BE2C (cell line): ENCODE measurements around the gene ZNRF3.

Experiments
- DNase-seq: peaks from one replicate; pipeline ENCODE4 v3.0.0-alpha.2; 2020
- H3K27me3 ChIP-seq: fragments of 250-450 bp; sonication (Bioruptor Pico); 2 replicates; pipeline ENCODE4 v1.5.1; 2020; ENCODE audit warnings: mild to moderate bottlenecking
- H3K36me3 ChIP-seq: fragments of 250-450 bp; sonication (Bioruptor Pico); 2 replicates; pipeline ENCODE4 v1.5.1; 2020; ENCODE audit warnings: mild to moderate bottlenecking
- H3K4me1 ChIP-seq: fragments of 250-450 bp; sonication (Bioruptor Pico); 2 replicates; pipeline ENCODE4 v1.5.1; 2020
- H3K4me3 ChIP-seq: 2 replicates; pipeline ENCODE4 v1.5.1; 2011; ENCODE audit warnings: low read depth, low read length
- H3K9me3 ChIP-seq: fragments of 250-450 bp; sonication (Bioruptor Pico); 2 replicates; pipeline ENCODE4 v1.5.1; 2020
- TF ChIP-seq, protein P1 (sequence below): IDR thresholded peaks from 2 replicates; pipeline ENCODE4 v1.5.1; 2012; ENCODE audit warnings: mild to moderate bottlenecking, low read depth, low read length

ZNRF3 gene

DNA sequence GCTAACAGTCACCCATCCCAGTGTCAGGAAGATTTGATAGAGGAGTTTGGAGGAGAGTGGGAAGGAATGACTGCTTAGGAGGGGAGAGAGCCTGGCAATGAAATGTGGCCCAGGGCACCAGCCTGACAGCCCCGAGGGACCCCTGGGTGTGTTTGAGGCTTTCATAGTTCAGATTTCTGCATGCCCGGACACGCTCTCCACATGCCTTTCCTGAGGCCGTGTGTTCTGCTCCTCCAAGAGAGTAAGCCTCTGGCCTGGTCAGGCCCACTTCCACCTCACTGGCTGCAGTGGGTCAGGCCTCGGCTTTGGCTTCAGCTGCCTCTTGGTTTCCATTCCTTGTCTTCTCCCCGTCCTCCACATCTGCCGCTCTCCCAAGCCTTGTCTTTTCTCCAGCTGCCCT, 99.8 kb downstream of the ZNRF3 start:
- Histone ChIP-seq H3K27me3 (no peaks in the 10 kb centered on the region), H3K4me1 (peaks cover 6% of the 10 kb centered on the region)
- peak; percentile 18 for DNase-seq

DNA sequence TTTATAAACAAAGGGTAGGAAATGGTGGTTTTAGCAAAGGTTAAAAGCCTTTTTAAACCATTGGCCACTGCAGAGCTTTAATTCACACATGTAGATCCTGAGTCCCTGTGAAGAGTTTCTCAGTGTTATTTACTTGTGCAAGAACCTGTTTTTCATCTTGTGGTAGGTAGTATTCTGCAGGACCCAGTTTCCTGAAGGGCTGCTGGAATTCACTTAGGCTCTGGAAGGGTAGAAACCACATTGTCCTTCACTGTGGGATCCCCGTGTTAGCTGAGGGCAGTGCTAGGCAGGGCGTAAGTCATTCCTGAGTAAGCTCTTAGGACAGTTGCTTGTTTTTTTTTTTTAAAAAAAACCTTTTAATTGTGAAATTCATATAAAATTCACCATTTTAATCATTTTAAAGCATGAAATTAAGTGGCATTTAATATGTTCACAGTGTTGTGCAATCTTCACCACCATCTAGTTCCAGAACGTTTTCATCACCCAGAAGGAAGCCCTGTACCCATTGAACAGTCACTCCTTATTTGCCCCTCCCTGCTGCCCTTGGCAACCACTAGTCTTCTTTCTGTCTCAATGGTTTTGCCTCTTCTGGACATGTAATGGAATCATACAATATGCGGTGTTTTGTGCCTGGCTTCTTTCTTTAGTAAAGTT, 100.5 kb downstream of the ZNRF3 start:
- Histone ChIP-seq H3K4me1 (peaks cover 5% of the 10 kb centered on the region), H3K9me3 (no peaks in the 10 kb centered on the region), H3K4me3 (no peak overlapping the region), H3K27me3 (no peaks in the 10 kb centered on the region), H3K36me3 (peaks cover 7% of the 10 kb centered on the region)
- TF ChIP-seq, protein P1, sequence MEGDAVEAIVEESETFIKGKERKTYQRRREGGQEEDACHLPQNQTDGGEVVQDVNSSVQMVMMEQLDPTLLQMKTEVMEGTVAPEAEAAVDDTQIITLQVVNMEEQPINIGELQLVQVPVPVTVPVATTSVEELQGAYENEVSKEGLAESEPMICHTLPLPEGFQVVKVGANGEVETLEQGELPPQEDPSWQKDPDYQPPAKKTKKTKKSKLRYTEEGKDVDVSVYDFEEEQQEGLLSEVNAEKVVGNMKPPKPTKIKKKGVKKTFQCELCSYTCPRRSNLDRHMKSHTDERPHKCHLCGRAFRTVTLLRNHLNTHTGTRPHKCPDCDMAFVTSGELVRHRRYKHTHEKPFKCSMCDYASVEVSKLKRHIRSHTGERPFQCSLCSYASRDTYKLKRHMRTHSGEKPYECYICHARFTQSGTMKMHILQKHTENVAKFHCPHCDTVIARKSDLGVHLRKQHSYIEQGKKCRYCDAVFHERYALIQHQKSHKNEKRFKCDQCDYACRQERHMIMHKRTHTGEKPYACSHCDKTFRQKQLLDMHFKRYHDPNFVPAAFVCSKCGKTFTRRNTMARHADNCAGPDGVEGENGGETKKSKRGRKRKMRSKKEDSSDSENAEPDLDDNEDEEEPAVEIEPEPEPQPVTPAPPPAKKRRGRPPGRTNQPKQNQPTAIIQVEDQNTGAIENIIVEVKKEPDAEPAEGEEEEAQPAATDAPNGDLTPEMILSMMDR, result no peak
- no peak for DNase-seq

More for the DNA sequence above, 99.8 kb downstream of the ZNRF3 start:
- no peaks in the 10 kb centered on the region for H3K9me3 ChIP-seq
- H3K36me3 ChIP-seq, result peaks cover 3% of the 10 kb centered on the region
- TF ChIP-seq, protein P1, result no peak
- H3K4me3 ChIP-seq, result no peak overlapping the region

DNA sequence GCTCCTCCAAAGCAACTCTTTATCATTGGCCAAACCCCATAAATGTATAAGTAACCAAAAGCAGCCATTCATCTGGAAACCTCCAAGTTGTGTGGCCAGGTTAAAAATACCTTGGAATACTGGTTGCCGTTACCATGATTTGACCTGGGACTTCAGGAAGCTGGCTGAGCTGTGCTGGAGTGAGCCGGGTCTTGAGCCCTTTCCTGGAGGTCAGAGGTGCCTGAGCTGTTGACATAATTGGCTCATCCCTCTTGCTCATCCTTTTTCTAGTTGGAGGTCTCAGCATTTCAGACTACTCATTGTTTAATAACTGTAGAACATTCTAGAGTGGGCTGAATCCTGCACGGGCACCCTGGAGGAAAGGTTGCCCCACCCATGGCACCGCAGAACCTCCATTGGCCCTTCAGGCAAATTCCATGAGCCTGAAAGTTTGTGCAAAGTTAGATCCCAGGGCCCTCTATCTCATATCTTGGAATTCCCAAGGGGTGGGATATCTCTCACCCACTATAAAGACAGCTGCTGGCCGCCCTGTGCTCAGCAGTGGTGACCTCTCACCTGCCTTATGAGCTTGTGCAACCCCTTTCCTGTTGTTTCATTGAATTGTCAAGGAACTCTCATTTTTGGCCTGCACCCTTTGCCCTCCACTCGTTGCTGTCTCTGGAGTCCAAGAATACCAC, 101.2 kb downstream of the ZNRF3 start:
- no peak overlapping the region for H3K4me3 ChIP-seq
- H3K9me3 ChIP-seq, result no peaks in the 10 kb centered on the region
- peaks cover 7% of the 10 kb centered on the region for H3K36me3 ChIP-seq
- DNase-seq, result no peak
- H3K27me3 ChIP-seq, result no peaks in the 10 kb centered on the region
- TF ChIP-seq, protein P1, result no peak
- H3K4me1 ChIP-seq, result no peaks in the 10 kb centered on the region; the same call in none of the 2 replicates

DNA sequence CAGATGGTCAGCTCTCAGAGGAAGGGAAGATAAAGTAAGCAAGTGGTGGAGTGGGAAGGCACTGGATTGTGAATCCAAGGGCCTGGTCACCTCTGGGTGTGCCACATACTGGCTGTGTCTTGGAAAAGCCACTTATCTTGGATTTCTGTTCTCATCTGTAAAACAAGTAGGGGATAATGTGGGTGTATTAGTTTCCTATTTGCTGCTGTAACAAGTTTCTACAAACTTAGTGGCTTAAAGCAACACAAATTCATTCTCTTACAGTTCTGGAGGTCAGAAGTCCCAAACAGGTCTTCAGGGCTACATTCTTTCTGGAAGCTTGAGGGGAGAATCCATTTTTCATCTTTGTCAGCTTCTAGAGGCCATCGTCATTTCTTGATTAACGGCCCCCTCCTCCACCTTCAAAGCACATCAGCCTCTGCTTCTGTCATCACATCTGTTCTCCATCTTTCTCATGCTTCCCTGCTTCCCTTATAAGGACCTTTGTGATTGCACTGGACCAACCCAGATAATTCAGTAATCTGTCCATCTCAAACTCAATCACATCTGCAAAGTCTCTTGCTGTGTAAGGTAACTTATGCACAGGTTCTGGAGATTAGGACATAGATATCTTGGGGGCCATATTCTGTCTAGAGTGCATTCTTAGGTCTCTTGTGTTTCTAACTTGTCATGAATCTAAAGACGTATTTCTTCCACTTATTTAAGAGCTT, 102.4 kb downstream of the ZNRF3 start:
- H3K4me1 ChIP-seq, result no peaks in the 10 kb centered on the region; the same call in 1 of the 2 replicates
- no peaks in the 10 kb centered on the region for H3K27me3 ChIP-seq
- peaks cover 7% of the 10 kb centered on the region for H3K36me3 ChIP-seq
- DNase-seq, result no peak
- H3K9me3 ChIP-seq, result no peaks in the 10 kb centered on the region
- no peak overlapping the region for H3K4me3 ChIP-seq
- TF ChIP-seq, protein P1, result no peak

DNA sequence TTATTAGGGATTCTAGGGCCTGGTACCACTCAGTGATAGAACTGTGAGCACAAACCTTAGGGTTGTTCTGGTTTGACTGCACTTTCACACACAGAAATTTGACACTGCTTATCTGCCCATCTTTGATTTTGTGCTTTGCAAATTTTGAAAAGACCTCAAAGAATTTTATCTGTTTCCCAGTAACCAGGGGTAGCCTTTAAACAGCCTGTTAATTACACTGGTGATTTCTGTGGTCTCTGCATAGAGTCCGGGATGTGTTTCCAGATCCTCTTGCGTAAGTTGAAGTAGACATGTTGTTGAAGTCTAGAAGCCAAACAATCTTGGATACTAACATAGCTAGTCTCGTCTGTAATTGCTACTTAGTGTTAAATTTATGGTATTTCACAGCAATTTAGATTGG, 103.0 kb downstream of the ZNRF3 start:
- Histone ChIP-seq H3K4me1 (no peaks in the 10 kb centered on the region; the same call in 1 of the 2 replicates), H3K4me3 (no peak overlapping the region), H3K36me3 (peaks cover 7% of the 10 kb centered on the region), H3K9me3 (no peaks in the 10 kb centered on the region), H3K27me3 (no peaks in the 10 kb centered on the region)
- DNase-seq, result no peak
- TF ChIP-seq, protein P1, result no peak
